NCI-H2227 (cell line): ENCODE data around the gene C12orf50.
A peak's percentile ranks its signal among the peaks of the same experiment; 100 is the strongest.
"Not testable (repeated sequence)": the region's sequence is repeated elsewhere in the genome, so short reads cannot be mapped to it uniquely, and the experiment has no call there.

Experiments used
- DNase-seq: peaks from one replicate; lab custom pipeline; 2025; ENCODE audit not compliant: unreplicated experiment; lab: John Stamatoyannopoulos, UW

The C12orf50 gene

DNA sequence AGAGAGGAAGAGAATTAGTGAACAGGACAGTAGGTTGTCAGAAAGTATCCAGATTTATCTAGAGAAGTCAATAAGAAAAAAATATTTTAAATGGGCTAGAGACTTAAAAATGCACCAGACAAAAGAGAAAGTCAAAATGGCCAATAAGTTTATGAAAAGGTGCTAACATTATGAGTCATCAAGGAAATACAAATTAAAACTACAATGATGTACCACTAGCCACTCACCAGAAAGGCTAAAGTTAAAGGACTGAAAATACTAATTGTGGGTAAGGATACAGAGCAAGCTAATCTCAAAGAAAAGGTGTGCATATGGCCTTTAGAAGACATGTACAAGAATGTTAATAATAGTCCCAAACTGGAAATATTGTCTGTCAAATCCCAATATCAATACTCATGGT is 37.7 kb downstream of the C12orf50 start:
- DNase-seq = no peak

GRCh38 chr12:87988534-87988933 is 40.7 kb downstream of the C12orf50 start:
- peak; percentile 51 for DNase-seq

DNA sequence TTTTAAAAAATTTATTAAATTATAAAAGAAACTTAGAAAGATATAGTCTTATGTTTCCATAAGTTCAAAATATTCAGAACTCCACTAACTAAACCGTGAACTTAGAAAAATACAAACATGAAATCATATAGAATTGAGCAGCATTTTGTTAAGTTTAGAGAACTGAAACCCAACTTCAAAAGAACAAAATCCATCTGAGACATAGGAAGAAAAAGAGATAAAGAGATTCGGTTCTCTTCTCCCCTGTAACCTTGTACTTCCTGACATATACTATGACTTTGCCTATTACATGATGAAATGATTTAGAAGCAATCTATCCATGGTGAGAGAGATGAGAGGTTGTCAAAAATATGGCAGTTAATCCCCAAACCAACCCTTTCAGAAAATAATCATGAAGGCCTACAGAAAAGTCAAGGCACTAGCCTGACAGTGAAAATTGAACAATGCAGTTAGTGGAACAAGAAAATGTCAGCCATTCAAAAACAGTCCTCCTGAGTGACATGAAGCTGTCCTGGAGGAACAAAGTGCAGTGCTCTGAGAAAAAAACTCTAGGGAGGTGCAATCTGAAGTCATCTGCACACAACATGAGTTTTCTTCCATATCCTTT is 44.0 kb downstream of the C12orf50 start:
- DNase-seq = no peak

DNA sequence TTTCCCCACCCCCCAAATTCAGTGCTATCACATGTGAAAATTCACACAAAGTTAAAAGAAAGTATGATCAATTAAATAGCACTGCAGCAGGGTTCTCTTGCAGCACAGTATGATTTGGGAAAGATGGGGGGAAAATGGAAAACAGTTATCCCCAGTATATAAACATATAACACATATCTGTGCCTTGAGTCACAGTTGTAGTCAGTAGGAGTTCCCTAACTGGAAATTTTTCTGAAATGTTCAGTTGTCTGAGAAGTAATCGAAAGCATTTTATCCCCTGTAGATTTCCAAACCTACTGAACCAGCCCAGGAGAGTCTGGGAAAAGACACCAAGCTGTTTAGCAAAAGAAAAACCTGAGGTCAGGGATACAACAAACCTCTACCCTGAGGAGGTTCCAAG is 47.0 kb downstream of the C12orf50 start:
- DNase-seq = no peak

- no peak for DNase-seq
These were observed 47.7 kb downstream of the C12orf50 start for GRCh38 chr12:87981495-87981894.

- no peak for DNase-seq
These were observed 53.3 kb downstream of the C12orf50 start for GRCh38 chr12:87975879-87976278.

DNA sequence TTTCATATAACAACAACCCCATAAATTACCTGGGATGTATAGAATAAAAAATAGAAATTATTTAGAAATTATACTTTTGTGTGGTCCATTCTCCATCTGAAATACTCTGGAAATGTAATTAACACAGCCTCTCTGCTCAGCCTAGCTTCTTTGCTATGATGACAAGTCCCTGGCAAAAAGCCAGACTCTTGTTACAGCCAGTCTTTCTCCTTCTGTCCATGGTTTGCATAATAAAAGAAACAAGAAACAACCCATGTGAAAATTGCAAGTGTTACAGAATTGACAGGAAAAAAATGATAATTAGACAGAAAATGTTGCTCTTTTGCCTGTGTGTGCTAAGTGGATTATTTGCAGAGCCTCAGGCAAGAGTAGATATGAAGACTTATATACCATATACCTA is 61.3 kb downstream of the C12orf50 start:
- peak; percentile 70 for DNase-seq

GRCh38 chr12:87960566-87960965 is 68.6 kb downstream of the C12orf50 start:
- no peak for DNase-seq

GRCh38 chr12:87954028-87954427 is 75.2 kb downstream of the C12orf50 start:
- not testable (repeated sequence) for DNase-seq

DNA sequence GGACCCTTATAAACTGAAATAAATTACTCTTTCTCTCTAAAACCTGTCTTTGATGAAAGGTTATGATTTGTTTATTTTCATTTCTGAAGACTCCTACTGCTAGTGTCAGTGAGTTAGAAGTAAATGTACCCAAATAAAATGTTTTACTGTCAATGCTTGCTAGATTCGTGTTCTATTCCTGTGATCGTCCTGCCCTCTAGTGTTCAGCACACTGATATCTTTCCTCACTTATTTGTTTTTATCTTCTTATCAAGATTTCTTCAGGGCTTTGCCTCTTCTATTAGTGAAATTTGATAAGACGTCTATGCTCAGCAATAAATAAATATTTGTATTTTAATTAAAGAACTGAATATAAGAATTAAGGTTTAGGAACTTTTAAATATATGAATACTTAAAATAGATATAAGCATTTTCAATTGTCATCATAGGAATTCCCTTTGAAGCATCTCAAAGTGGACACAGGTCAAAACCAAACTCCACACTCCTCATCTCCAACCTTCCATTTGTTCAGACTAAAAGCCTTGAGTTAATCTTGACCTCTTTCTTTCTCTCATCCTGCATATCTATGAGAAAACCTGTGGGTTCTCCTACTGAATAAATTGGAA is 75.8 kb downstream of the C12orf50 start:
- peak; percentile 66 for DNase-seq

DNA sequence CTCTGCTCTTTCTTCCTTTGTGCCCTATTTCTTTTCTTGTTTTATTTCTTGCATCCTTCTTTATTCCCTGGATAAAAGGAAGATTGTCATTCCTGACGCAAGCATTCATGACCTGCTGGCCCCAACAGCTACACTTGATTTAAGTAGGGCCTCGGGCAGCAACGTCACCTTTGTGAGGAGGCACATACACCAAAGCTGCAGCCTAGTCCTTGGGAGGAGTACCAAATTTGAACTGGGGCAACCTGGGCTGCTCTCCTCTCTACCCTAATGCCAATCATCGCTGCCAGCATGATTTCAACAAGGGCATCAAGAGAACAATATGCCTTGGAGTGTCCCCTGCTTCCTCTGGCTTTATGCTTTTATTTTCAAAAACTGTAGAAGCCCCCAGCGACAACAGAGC is 76.4 kb downstream of the C12orf50 start:
- DNase-seq = no peak

GRCh38 chr12:87952223-87952622 is 77.0 kb downstream of the C12orf50 start:
- no peak for DNase-seq

GRCh38 chr12:87943762-87944161 is 85.4 kb downstream of the C12orf50 start:
- DNase-seq = no peak

DNA sequence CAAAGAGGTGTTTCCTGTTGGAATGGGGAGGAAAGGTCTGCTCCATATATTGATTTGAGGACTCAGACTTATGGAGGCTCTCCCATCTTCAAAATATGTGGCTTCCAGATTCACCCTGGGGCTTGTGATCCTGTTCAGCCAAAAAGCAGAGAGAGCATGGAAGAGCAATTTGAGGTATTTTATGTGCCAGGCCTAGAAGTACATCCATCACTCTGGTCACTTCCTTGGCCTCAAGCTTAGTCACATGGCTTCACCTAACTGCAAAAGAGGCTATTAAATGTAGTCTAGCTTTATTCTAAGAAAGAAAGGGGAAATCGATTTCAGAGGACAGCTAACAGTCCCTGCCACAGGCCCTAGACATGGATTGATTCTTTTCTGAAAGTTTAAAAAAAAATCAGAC is 86.2 kb downstream of the C12orf50 start:
- DNase-seq = no peak

DNA sequence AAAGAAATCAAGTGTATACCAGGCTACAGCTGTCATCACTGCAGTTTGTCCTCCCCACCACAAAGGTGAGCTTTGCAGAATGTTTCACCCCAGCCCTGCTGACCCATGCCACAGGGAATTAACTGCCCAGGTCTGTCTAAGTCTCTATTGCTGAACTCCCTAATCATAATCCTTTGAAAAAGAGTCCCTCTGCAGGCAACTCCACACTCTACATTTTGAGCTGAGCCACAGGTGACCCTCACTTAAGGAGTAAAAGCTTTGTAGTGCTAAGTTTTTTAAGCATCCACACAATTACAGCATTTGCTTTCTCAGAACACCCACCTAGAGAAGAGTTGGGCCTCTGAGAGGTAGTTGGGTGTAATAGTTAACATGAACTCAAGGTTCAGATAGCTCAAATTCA is 90.0 kb downstream of the C12orf50 start:
- DNase-seq = no peak

DNA sequence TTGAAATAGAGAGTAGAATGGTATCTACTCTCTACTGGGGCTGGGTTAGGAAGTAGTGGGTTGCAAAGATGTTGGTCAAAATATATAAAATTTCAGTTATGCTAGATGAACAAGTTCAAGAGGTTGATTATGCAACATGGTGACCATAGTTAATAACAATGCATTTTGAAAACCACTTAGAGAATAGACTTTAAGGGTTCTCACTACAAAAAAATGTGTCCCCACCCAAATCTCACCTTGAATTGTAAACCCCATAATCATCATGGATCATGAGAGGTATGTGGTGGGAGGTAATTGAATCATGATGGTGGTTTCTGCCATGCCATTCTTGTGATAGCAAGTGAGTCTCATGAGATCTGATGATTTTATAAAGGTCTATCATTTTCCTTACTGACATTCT is 94.0 kb downstream of the C12orf50 start:
- DNase-seq = no peak

DNA sequence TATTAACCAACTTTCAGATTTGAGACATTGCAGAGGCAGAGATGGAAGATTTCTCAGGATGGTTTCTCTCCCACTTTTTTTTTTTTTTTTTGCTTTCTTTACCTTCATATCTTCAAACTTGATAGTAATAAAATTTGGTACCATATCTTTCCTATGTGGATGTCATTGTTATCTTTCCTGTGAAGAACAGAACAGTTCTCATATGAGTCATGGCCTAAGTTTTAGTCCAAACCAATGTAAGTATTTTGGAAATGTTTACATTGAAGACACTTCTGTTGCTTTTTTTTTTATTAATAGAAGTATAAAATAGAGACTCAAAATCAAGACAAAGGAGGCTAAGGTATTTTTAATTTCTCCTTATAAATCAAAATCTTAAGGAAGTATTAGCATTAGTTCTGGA is 95.2 kb downstream of the C12orf50 start:
- DNase-seq = no peak

DNA sequence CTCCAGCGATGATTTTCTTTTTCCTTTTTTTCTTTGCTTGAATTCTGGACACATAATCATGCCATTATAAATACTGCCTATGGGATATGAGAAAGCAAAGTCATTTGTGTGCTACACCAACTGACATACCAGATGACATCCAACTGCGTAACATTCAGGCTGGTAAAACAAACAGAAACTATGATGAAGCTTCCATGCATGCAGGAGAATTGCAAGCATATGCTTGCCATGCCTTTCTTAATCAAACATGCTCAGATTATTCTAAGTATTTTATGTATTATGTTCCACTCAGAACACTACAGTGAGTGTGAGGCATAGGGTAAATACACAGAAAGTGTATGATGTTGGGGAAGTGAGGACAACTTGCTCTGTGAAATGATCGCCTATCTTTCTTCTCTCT is 97.4 kb downstream of the C12orf50 start:
- no peak for DNase-seq

DNA sequence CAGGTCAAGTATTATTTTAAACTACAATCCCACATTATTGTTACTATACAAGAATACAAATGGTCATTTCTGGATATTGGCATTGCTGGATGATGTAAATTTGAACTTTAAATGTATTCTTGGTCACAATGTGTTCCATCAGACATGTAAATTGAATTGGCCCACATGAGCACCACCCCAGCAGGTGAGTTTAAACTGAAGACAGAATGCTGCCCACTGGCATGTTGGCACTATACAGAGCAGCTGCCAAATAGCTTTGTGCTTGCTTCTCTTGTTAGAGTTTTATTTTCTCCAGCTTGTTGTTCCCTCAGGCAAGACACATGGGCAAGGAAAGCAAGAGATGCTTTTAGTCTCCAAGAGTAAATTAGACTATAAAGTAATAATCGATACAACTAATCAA is 98.6 kb downstream of the C12orf50 start:
- DNase-seq = no peak
